Measurements from ENCODE around the gene GLT8D1. TPM values are rescaled to one million over a fixed set of nuclear protein-coding genes. Genes with fewer than 3 reads are reported as not detected.

GLT8D1 gene
- total and polyA plus RNA-seq, 2 of the 13 experiments (the other 11 are each of a cell fraction or from before 2014, with no cell fraction given): 110 to 121 TPM

- TF ChIP-seq ZHX2 (IDR thresholded peaks at IDR 0.05; ENCODE audit: low read depth) (peak; percentile 74; the same call in 1 of the 2 replicates), ZHX2 (CRISPR knock-in tag; IDR thresholded peaks at IDR 0.05; ENCODE audit: borderline replicate concordance) (no peak), HOXD1 (CRISPR knock-in tag; IDR thresholded peaks at IDR 0.05) (peak; percentile 66), ZFP36 (IDR thresholded peaks at IDR 0.05; ENCODE audit: borderline replicate concordance, low read depth, low read length, partially characterized antibody) (no peak), PLSCR1 (CRISPR knock-in tag; IDR thresholded peaks at IDR 0.05; ENCODE audit: borderline replicate concordance) (no peak), SNAPC5 (CRISPR knock-in tag; IDR thresholded peaks at IDR 0.05; ENCODE audit: borderline replicate concordance) (peak; percentile 83; the same call in 1 of the 2 replicates), MXD3 (CRISPR knock-in tag; IDR thresholded peaks at IDR 0.05) (peak; percentile 98), E2F1 (CRISPR knock-in tag; IDR thresholded peaks at IDR 0.05) (peak; percentile 65), NCOA2 (CRISPR knock-in tag; IDR thresholded peaks at IDR 0.05) (peak; percentile 55; the same call in 1 of the 2 replicates), ELF3 (CRISPR knock-in tag; IDR thresholded peaks at IDR 0.05) (peak; percentile 91), ZNF343 (CRISPR knock-in tag; IDR thresholded peaks at IDR 0.05) (no peak), ZNF205 (CRISPR knock-in tag; IDR thresholded peaks at IDR 0.05) (peak; percentile 25; the same call in 1 of the 2 replicates), SP140L (CRISPR knock-in tag; IDR thresholded peaks at IDR 0.05; ENCODE audit: borderline replicate concordance) (no peak; the same call in 1 of the 2 replicates), XRCC5 (optimal IDR thresholded peaks at IDR 0.05; ENCODE audit: low read length) (peak; percentile 63), NFYB (CRISPR knock-in tag; IDR thresholded peaks at IDR 0.05) (peak; percentile 53; the same call in 1 of the 2 replicates), ZBTB34 (CRISPR knock-in tag; IDR thresholded peaks at IDR 0.05) (peak; percentile 60; the same call in 1 of the 2 replicates), ARNT2 (CRISPR knock-in tag; IDR thresholded peaks at IDR 0.05; ENCODE audit: low read depth) (0 out of 2 replicates have a peak, but pooled peaks have one; percentile 64), ZNF136 (CRISPR knock-in tag; IDR thresholded peaks at IDR 0.05; ENCODE audit: low read depth) (no peak)
These were observed 19.6 kb downstream of the GLT8D1 start, which contains the start of the genes GNL3 and PBRM1 (continued) for GRCh38 chr3:52685709-52686691.

Measured in HepG2 (cell line).